Measurements from ENCODE around the gene PGLYRP1.

The PGLYRP1 gene

DNA sequence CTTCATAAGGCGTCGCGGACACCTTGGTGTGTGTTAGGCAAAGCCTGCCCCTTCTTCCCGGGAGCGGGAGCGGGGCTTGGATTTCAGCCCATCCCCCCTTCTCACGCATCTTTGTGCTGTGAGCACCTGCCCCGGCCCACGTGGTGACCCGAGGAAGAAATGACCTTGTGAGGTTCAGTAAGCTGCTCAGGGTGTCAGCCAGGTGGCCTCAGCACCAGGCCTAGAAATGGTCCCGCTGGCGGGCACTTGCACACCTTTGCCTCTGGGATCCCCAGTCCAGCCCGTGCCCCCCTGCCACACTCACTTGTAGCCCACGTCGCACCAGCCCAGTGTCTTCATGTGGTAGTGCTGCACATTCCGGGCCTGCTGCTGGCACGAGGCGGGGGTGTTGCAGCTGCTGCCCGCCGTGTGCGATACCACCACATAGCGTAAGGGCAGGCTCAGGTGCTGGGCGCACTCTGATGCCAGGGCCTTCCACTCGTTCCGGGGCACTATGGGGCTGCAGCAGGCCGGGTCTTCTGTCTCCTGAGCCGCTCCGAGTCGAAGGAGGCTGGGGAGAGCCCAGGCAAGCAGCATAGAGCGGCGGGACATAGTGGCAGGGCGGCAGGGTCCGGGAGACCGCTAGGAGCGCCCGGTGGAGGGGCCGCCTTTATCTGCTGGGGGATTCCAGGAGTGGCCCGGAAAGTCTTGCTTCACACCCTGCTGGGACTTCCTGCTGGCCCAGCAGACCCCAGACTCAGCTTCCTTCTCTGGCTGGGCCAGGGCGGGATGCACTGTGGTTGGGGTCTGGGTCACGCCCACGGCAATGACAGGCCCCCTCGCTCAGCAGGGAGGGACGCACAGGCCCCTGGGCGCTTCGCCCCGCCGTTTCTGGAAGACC lies at the start of gene PGLYRP1:
TSS of gene PGLYRP1 (minus strand) at position 623 of the 880 bp plus-strand sequence. CDS start at position 591, 32 bp downstream.
- Mint-ChIP-seq H3K4me3 (no peak within 1 kb of the TSS), H3K4me1 (peaks cover 18% of the 10 kb centered on the region), H3K27me3 (peaks cover 50% of the 10 kb centered on the region), H3K27ac (no peak within 1 kb of the TSS), H3K9me3 (no peaks in the 10 kb centered on the region)
- ATAC-seq: peak; percentile 34
- no peak for DNase-seq

- no peak for DNase-seq
- no peaks in the 10 kb centered on the region for H3K9me3 Mint-ChIP-seq
- H3K27ac Mint-ChIP-seq: no peak overlapping the region
- no peak overlapping the region for H3K4me3 Mint-ChIP-seq
- ATAC-seq: no peak
- peaks cover 5% of the 10 kb centered on the region for H3K4me1 Mint-ChIP-seq
- H3K27me3 Mint-ChIP-seq: peaks cover 98% of the 10 kb centered on the region
These were observed 47.0 kb upstream of the PGLYRP1 start for GRCh38 chr19:46069806-46070341.

DNA sequence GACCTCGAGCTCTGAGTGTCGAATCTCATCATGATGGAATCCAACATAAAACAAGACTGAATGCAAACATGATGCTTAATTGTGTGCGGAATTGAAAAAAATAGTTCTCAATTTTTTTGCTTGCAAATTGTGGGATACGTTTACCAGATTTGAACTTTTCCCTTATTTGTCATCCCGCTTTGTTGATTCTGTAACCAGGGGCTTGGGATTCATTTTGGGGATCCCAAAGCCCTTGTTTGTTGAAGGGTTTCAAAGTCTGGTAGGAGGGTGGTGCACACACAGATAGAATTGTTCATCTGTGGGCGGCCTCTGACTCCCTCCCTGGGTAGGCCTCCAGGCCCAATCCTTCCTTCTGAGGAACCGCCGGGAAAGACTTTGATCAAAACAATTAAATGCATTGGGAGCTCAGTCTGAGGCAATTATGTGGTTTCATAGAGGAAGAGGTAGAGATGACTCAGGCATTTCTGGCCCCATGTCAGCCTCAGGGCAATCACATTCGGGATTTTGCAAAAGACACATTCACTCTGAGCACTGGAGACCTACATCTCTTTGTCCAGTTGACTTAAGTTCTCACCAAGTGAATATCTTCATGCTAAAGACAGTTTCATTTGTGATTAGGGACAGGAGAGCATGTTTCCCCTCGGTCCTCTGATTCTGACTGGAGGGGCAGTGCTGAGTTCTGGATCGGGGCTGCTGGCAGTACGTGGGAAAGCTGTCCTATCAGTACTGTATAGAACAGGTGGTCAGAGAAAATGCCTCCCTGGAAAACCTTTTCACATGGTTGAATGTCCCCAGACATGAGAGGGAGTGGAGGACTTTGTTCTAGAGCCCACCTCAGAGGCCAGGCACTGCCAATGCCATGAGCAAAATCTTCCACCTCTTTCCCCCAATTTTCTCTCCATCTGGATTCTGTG lies 45.7 kb upstream of the PGLYRP1 start:
- Mint-ChIP-seq H3K4me1 (peaks cover 5% of the 10 kb centered on the region), H3K4me3 (no peak overlapping the region), H3K9me3 (no peaks in the 10 kb centered on the region), H3K27me3 (peaks cover 96% of the 10 kb centered on the region), H3K27ac (no peak overlapping the region)
- DNase-seq (no peak), ATAC-seq (no peak)

DNA sequence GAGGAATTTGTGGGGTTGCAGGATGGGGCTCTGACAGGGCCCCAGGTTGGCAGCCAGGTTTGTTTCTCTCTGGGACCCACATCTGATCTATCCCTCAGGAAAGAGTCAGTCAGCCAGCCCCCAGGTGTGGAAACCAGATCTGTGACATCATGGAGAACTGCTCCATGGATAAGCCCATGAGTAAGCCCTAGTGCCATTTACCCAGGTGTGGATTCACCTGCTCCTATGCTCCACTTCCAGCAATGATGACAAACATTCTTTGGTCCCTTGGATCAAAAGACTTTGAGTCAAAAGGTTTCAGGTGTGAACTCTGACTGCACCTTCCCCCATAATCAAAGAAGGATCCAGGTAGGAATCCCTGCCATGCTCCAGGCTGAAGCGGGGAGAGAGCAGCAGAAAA lies 44.8 kb upstream of the PGLYRP1 start:
- H3K4me3 Mint-ChIP-seq: no peak overlapping the region
- no peak overlapping the region for H3K27ac Mint-ChIP-seq
- H3K27me3 Mint-ChIP-seq: peaks cover 96% of the 10 kb centered on the region
- DNase-seq: no peak
- H3K9me3 Mint-ChIP-seq: no peaks in the 10 kb centered on the region
- H3K4me1 Mint-ChIP-seq: no peaks in the 10 kb centered on the region
- no peak for ATAC-seq

- no peak for DNase-seq
- peak overlapping the region in 1 of 2 donors; percentile 36 for H3K27ac Mint-ChIP-seq
- H3K4me1 Mint-ChIP-seq: no peaks in the 10 kb centered on the region
- H3K9me3 Mint-ChIP-seq: peaks cover 0 to 8% of the 10 kb centered on the region in 2 donors
- no peak overlapping the region for H3K4me3 Mint-ChIP-seq
- H3K27me3 Mint-ChIP-seq: peaks cover 96% of the 10 kb centered on the region
- no peak for ATAC-seq
These were observed 43.6 kb upstream of the PGLYRP1 start for GRCh38 chr19:46066471-46066870.

DNA sequence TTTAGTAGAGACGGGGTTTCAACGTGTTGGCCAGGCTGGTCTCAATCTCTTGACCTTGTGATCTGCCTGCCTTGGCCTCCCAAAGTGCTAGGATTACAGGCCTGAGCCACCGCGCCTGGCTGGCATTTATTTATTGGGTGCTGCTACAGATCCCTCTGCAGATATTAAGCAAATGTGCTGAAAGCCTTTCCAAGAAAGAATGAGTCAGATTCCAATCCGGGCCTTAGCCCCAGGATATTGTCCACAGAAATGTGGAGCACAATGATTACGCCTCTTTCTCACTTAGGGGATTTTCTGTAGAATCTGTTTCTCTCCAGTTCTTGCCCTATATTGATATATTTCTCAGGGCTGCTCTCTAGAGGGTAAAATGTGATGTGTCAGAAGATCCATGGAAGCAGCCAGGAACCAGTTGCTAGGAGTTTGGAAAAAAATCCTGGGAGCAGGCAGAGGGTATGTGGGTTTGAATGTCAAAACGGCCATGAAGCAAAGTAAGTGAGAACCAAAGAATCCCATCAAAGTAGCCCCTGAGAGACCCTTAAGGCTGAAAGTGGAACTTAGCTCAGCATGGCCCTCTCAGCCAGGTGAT lies 42.7 kb upstream of the PGLYRP1 start:
- H3K9me3 Mint-ChIP-seq: peaks cover 0 to 13% of the 10 kb centered on the region in 2 donors
- no peak overlapping the region for H3K4me3 Mint-ChIP-seq
- no peak for ATAC-seq
- DNase-seq: no peak
- H3K27ac Mint-ChIP-seq: no peak overlapping the region
- peaks cover 89% of the 10 kb centered on the region for H3K27me3 Mint-ChIP-seq
- no peaks in the 10 kb centered on the region for H3K4me1 Mint-ChIP-seq

GRCh38 chr19:46063201-46063600 lies 40.3 kb upstream of the PGLYRP1 start:
- H3K4me3 Mint-ChIP-seq: no peak overlapping the region
- DNase-seq: no peak
- no peak overlapping the region for H3K27ac Mint-ChIP-seq
- H3K4me1 Mint-ChIP-seq: no peaks in the 10 kb centered on the region
- peaks cover 78% of the 10 kb centered on the region for H3K27me3 Mint-ChIP-seq
- peaks cover 0 to 13% of the 10 kb centered on the region in 2 donors for H3K9me3 Mint-ChIP-seq
- no peak for ATAC-seq

GRCh38 chr19:46060012-46060411 lies 37.2 kb upstream of the PGLYRP1 start:
- Mint-ChIP-seq H3K4me1 (no peaks in the 10 kb centered on the region), H3K4me3 (no peak overlapping the region), H3K27me3 (peaks cover 74% of the 10 kb centered on the region), H3K9me3 (peaks cover 0 to 13% of the 10 kb centered on the region in 2 donors), H3K27ac (no peak overlapping the region)
- DNase-seq: no peak
- ATAC-seq: no peak

DNA sequence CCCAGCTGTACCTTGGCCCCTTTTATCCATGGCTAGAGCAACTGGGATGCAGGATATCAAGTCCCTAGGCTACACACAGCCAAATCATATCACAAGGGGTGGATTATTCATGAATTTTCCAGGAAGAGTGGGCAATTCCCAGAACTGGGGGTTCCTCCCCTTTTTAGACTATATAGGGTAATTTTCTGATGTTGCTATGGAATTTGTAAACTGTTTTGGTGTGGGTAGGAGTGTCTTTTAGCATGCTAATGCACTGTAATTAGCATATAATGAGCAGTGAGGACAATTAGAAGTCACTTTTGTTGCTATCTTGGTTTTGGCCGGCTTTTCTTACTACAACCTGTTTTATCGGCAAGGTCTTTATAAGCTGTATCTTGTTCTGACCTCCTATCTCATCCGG lies 35.9 kb upstream of the PGLYRP1 start:
- H3K9me3 Mint-ChIP-seq: peaks cover 0 to 13% of the 10 kb centered on the region in 2 donors
- ATAC-seq (no peak), DNase-seq (no peak)
- peaks cover 76% of the 10 kb centered on the region for H3K27me3 Mint-ChIP-seq
- no peak overlapping the region for H3K4me3 Mint-ChIP-seq
- H3K4me1 Mint-ChIP-seq: no peaks in the 10 kb centered on the region
- H3K27ac Mint-ChIP-seq: no peak overlapping the region

DNA sequence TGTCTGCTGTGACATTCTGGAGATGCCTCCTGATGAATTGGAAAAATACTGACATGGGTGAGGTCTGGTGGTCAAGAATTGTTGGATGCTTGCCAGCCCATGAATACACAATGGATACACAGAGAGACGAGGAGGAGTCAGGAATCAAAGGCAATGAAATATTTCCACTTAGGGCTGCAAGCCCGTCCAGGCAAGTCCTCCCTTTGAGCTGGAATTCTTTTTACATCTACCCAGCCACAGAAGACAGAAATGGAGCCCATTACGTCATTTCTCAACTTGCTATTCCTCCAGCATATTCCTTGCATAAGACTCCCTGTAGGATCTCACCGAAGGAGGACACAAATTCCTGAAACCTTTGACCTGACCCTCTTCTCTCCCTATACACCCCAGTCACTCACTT lies 33.7 kb upstream of the PGLYRP1 start:
- no peak for ATAC-seq
- Mint-ChIP-seq H3K27me3 (peaks cover 68% of the 10 kb centered on the region), H3K9me3 (peaks cover 0 to 5% of the 10 kb centered on the region in 2 donors), H3K27ac (no peak overlapping the region), H3K4me1 (no peaks in the 10 kb centered on the region), H3K4me3 (no peak overlapping the region)
- no peak for DNase-seq

GRCh38 chr19:46052896-46053295 lies 30.0 kb upstream of the PGLYRP1 start:
- no peak for ATAC-seq
- H3K9me3 Mint-ChIP-seq: no peaks in the 10 kb centered on the region
- H3K27ac Mint-ChIP-seq: no peak overlapping the region
- DNase-seq: no peak
- H3K4me3 Mint-ChIP-seq: no peak overlapping the region
- H3K4me1 Mint-ChIP-seq: no peaks in the 10 kb centered on the region
- peaks cover 87% of the 10 kb centered on the region for H3K27me3 Mint-ChIP-seq

GRCh38 chr19:46049597-46049996 lies 26.7 kb upstream of the PGLYRP1 start:
- H3K9me3 Mint-ChIP-seq: peaks cover 5 to 8% of the 10 kb centered on the region in 2 donors
- peaks cover 91% of the 10 kb centered on the region for H3K27me3 Mint-ChIP-seq
- H3K4me1 Mint-ChIP-seq: no peaks in the 10 kb centered on the region
- DNase-seq: no peak
- no peak overlapping the region for H3K4me3 Mint-ChIP-seq
- ATAC-seq: no peak
- H3K27ac Mint-ChIP-seq: peak overlapping the region in 1 of 2 donors; percentile 77

- peaks cover 5 to 8% of the 10 kb centered on the region in 2 donors for H3K9me3 Mint-ChIP-seq
- DNase-seq: no peak
- H3K27me3 Mint-ChIP-seq: peaks cover 92% of the 10 kb centered on the region
- H3K4me3 Mint-ChIP-seq: no peak overlapping the region
- no peak for ATAC-seq
- H3K4me1 Mint-ChIP-seq: peaks cover 6% of the 10 kb centered on the region
- no peak overlapping the region for H3K27ac Mint-ChIP-seq
These were observed 20.7 kb upstream of the PGLYRP1 start for GRCh38 chr19:46043519-46043918.

- DNase-seq (no peak), ATAC-seq (peak; percentile 49)
- no peak overlapping the region for H3K27ac Mint-ChIP-seq
- peaks cover 5 to 8% of the 10 kb centered on the region in 2 donors for H3K9me3 Mint-ChIP-seq
- H3K4me3 Mint-ChIP-seq: no peak overlapping the region
- H3K27me3 Mint-ChIP-seq: peaks cover 84% of the 10 kb centered on the region
- H3K4me1 Mint-ChIP-seq: peaks cover 6% of the 10 kb centered on the region
These were observed 19.5 kb upstream of the PGLYRP1 start for GRCh38 chr19:46042252-46042883.

DNA sequence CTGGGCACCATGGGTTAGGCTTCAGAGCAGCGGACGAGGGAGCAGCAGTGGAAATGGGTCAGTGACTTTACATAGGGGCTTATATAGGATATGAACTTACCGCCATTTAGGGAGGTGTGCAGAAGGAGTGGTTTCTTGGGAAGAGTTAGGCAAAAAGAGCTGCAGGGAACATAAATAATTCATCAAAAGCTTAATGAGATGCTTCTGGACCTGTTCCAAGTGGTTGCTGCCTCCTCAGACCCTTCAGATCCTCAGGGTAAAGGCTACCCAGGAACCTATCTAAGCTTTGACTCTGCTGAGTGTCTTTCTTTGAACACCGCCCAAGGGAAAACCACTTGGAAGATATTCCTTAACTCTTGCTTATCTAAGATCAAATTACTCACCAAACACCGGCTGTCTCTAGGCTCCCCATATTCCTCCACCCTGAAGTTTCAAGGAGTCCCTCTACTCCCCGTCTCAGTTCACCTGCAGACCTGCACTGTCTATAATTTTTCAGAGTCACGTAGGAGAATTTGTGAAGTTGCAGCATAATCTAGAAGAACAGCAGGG lies 18.2 kb upstream of the PGLYRP1 start, which contains the start of gene IGFL4:
TSS of gene IGFL4 (minus strand) at position 51 of the 549 bp plus-strand sequence. CDS start at position 11, 40 bp downstream.
- DNase-seq (no peak), ATAC-seq (no peak)
- Mint-ChIP-seq H3K9me3 (peaks cover 0 to 5% of the 10 kb centered on the region in 2 donors), H3K4me1 (peaks cover 6% of the 10 kb centered on the region), H3K27ac (no peak within 1 kb of the TSS), H3K4me3 (no peak within 1 kb of the TSS), H3K27me3 (peaks cover 82% of the 10 kb centered on the region)
